NCI-H526 (cell line): ENCODE data around the gene SYT17.
A peak's percentile ranks its signal among the peaks of the same experiment; 100 is the strongest.

Source experiments
- DNase-seq, 2 experiments: peaks; one replicate each; lab custom pipeline; 2025; lab: John Stamatoyannopoulos, UW

Gene SYT17

GRCh38 chr16:19218581-19218980 lies 50.5 kb downstream of the SYT17 start:
- no peak for DNase-seq

GRCh38 chr16:19219836-19220235 lies 51.8 kb downstream of the SYT17 start:
- no peak for DNase-seq

GRCh38 chr16:19223235-19224170 lies 55.5 kb downstream of the SYT17 start:
- DNase-seq, result peak in 1 of 2 experiments; percentile 21

GRCh38 chr16:19225651-19226050 lies 57.6 kb downstream of the SYT17 start:
- DNase-seq, result no peak

- DNase-seq, result no peak
Observed at GRCh38 chr16:19227643-19228042, 59.6 kb downstream of the SYT17 start.

GRCh38 chr16:19228052-19228451 lies 60.0 kb downstream of the SYT17 start:
- DNase-seq, result no peak

GRCh38 chr16:19228575-19228974 lies 60.5 kb downstream of the SYT17 start:
- no peak for DNase-seq

GRCh38 chr16:19230575-19230974 lies 62.5 kb downstream of the SYT17 start:
- no peak for DNase-seq

- no peak for DNase-seq
Observed at GRCh38 chr16:19231881-19232280, 63.8 kb downstream of the SYT17 start.

GRCh38 chr16:19232988-19233387 lies 64.9 kb downstream of the SYT17 start:
- no peak for DNase-seq

- no peak for DNase-seq
Observed at GRCh38 chr16:19235478-19235877, 67.4 kb downstream of the SYT17 start.

GRCh38 chr16:19235886-19236285 lies 67.8 kb downstream of the SYT17 start:
- DNase-seq, result no peak

GRCh38 chr16:19236561-19237209 lies 68.6 kb downstream of the SYT17 start:
- no peak for DNase-seq

- DNase-seq, result no peak
Observed at GRCh38 chr16:19238406-19238805, 70.4 kb downstream of the SYT17 start.

- no peak for DNase-seq
Observed at GRCh38 chr16:19239511-19240155, 71.6 kb downstream of the SYT17 start.

GRCh38 chr16:19240494-19240893 lies 72.5 kb downstream of the SYT17 start:
- no peak for DNase-seq

- DNase-seq, result no peak
Observed at GRCh38 chr16:19241512-19241911, 73.5 kb downstream of the SYT17 start.

GRCh38 chr16:19242186-19242585 lies 74.1 kb downstream of the SYT17 start:
- DNase-seq, result no peak

- no peak for DNase-seq
Observed at GRCh38 chr16:19242987-19243575, 75.0 kb downstream of the SYT17 start.

- DNase-seq, result peak in 1 of 2 experiments; percentile 19
Observed at GRCh38 chr16:19245326-19245925, 77.4 kb downstream of the SYT17 start.

GRCh38 chr16:19252904-19253303 lies 84.9 kb downstream of the SYT17 start:
- no peak for DNase-seq

GRCh38 chr16:19254611-19255010 lies 86.6 kb downstream of the SYT17 start:
- DNase-seq, result no peak
